CD14-positive monocyte (primary cell): ENCODE measurements around the gene KASH5. TPM values are rescaled to one million over a fixed set of nuclear protein-coding genes. Genes with fewer than 3 reads are reported as not detected.

ENCODE experiments used
- DNase-seq, 3 donors: peaks; one replicate each; pipeline ENCODE4 v3.0.0-alpha.2; 2011 to 2022
- H2AFZ ChIP-seq: 2 replicates; pipeline ENCODE4 v1.6.0; 2012; ENCODE audit warnings: mild to moderate bottlenecking, low read depth, low read length, inconsistent platforms; ENCODE audit not compliant: insufficient read depth, poor library complexity, severe bottlenecking
- H3K27ac ChIP-seq, 2 donors: 1 replicate in 1 of 2; 2 replicates in 1 of 2; pipeline ENCODE4 v1.5.1; 2012 to 2013; ENCODE audit warnings: low read length in 2 of 2, control low read depth in 1 of 2, inconsistent platforms in 1 of 2, low read depth in 1 of 2, mild to moderate bottlenecking in 1 of 2
- H3K27me3 ChIP-seq, 2 donors: one replicate each; pipeline versions ENCODE4 v1.6.0 to v1.6.1; 2011 to 2013; ENCODE audit warnings: low read length in 2 of 2; ENCODE audit not compliant: control insufficient read depth in 2 of 2, insufficient read depth in 2 of 2
- H3K36me3 ChIP-seq, 2 donors: replicated peaks in 1 of 2; 1 replicate in 1 of 2; 2 replicates in 1 of 2; pipeline versions ENCODE4 v1.5.1 to v1.6.1; 2012 to 2013; ENCODE audit warnings: low read length in 2 of 2, control low read depth in 1 of 2, inconsistent platforms in 1 of 2, mild to moderate bottlenecking in 1 of 2; ENCODE audit not compliant: insufficient read depth in 2 of 2, control insufficient read depth in 1 of 2
- H3K4me1 ChIP-seq, 2 donors: 1 replicate in 1 of 2; 2 replicates in 1 of 2; pipeline versions ENCODE4 v1.5.1 to v1.6.1; 2012 to 2013; ENCODE audit warnings: low read length in 2 of 2, control low read depth in 1 of 2, inconsistent platforms in 1 of 2, mild to moderate bottlenecking in 1 of 2, moderate library complexity in 1 of 2; ENCODE audit not compliant: insufficient read depth in 2 of 2, control insufficient read depth in 1 of 2
- H3K4me2 ChIP-seq: replicated peaks from 2 replicates; pipeline ENCODE3; 2012; ENCODE audit warnings: low read length, moderate library complexity, mild to moderate bottlenecking; ENCODE audit not compliant: poor library complexity, severe bottlenecking; ENCODE audit errors: extremely low read depth
- H3K4me3 ChIP-seq, 3 experiments: fragments of 200-600 bp in 1 of 3; sonication (generic) in 1 of 3; replicated peaks in 1 of 3; 1 replicate in 2 of 3; 2 replicates in 1 of 3; pipeline ENCODE4 v1.5.1; 2011 to 2013; ENCODE audit warnings: low read length in 3 of 3, mild to moderate bottlenecking in 3 of 3, control low read depth in 2 of 3, low read depth in 2 of 3, inconsistent platforms in 1 of 3, moderate library complexity in 1 of 3
- H3K79me2 ChIP-seq: 2 replicates; pipeline ENCODE4 v1.6.0; 2012; ENCODE audit warnings: mild to moderate bottlenecking, control low read depth, inconsistent platforms, low read length, moderate library complexity; ENCODE audit not compliant: insufficient read depth
- H3K9ac ChIP-seq: 2 replicates; pipeline ENCODE4 v1.6.0; 2017; ENCODE audit warnings: low read length, mild to moderate bottlenecking; ENCODE audit not compliant: insufficient read depth, poor library complexity, severe bottlenecking
- H3K9me3 ChIP-seq, 2 donors: replicated peaks in 1 of 2; 1 replicate in 1 of 2; 2 replicates in 1 of 2; pipeline versions ENCODE4 v1.5.1 to v1.6.1; 2012 to 2013; ENCODE audit warnings: low read length in 2 of 2, control low read depth in 1 of 2; ENCODE audit not compliant: control insufficient read depth in 1 of 2, insufficient read depth in 1 of 2
- H4K20me1 ChIP-seq: 2 replicates; pipeline ENCODE4 v1.6.0; 2012; ENCODE audit warnings: mild to moderate bottlenecking, low read length, control low read depth, moderate library complexity; ENCODE audit not compliant: insufficient read depth
- H3K27ac Mint-ChIP-seq, 7 donors: one replicate each; pipeline ENCODE4 v1.8.0; 2020; ENCODE audit warnings: mild to moderate bottlenecking in 7 of 7, mixed read lengths in 7 of 7, moderate library complexity in 6 of 7, inconsistent platforms in 2 of 7
- H3K27me3 Mint-ChIP-seq, 3 donors: one replicate each; pipeline ENCODE4 v1.8.0; 2021 to 2022; ENCODE audit warnings: low read depth in 3 of 3, mild to moderate bottlenecking in 3 of 3, mixed read lengths in 3 of 3, moderate library complexity in 3 of 3, inconsistent platforms in 1 of 3
- H3K36me3 Mint-ChIP-seq, 2 donors: one replicate each; pipeline ENCODE4 v1.8.0; 2020; ENCODE audit warnings: mixed read lengths in 2 of 2, inconsistent platforms in 1 of 2, mild to moderate bottlenecking in 1 of 2
- H3K4me1 Mint-ChIP-seq: one replicate; pipeline ENCODE4 v1.8.0; 2020; ENCODE audit warnings: mild to moderate bottlenecking, mixed read lengths
- H3K4me3 Mint-ChIP-seq, 2 donors: one replicate each; pipeline ENCODE4 v1.8.0; 2020; ENCODE audit warnings: mild to moderate bottlenecking in 2 of 2, mixed read lengths in 2 of 2, moderate library complexity in 1 of 2
- H3K9me3 Mint-ChIP-seq, 7 donors: one replicate each; pipeline ENCODE4 v1.8.0; 2020 to 2022; ENCODE audit warnings: mixed read lengths in 7 of 7, mild to moderate bottlenecking in 6 of 7, moderate library complexity in 6 of 7, inconsistent platforms in 2 of 7
- WGBS: methylation state at CpG from one replicate; pipeline ENCODE4 v1.1.5; 2013; ENCODE audit warnings: missing lambda C conversion rate; ENCODE audit not compliant: insufficient coverage; 5-methylcytosine and 5-hydroxymethylcytosine counted together
- intact Hi-C, 2 donors: fragments of 100-400 bp; cut with micrococcal nuclease; formaldehyde crosslinking; loops; one replicate each; pipeline versions ENCODE4 v1.15.0 to v1.15.1; 2023
- polyA plus RNA-seq, 3 donors: library from polyadenylated mRNA; depleted of rRNA in 1 of 3; unstranded in 2 of 3; stranded (reverse) in 1 of 3; fragments of 300-500 nt in 2 of 3; fragments of >200 nt in 1 of 3; fragmentation: Illumina TruSeq in 2 of 3; gene quantifications; 1 replicate in 2 of 3; 2 replicates in 1 of 3; pipeline ENCODE4 v1.2.3, GENCODE V29; 2012 to 2021
- TF ChIP-seq, protein P1 (sequence below): fragments of 200-600 bp; IDR thresholded peaks from one replicate; pipeline ENCODE4 v1.8.0; 2022; ENCODE audit warnings: antibody characterized with exemption, mild to moderate bottlenecking

KASH5 gene
- polyA plus RNA-seq, 3 donors = not detected

DNA sequence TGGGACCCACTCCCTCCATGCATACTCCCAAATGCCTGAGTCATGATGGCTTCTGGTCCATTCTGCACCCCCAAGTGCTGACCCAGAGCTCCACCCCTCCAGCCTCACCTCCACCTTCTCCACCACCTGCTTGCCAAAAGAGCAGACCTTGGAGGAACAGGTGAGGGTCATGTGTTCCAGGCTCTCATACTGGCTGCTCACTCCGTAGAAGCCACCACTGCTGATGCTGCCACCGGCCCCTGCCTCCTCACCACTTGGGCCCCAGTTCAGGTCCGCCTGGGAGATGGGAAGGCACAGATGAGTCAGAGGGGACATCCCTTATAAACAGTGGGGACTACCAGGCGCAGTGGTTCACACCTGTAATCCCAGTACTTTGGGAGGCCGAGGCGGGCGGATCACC, 44.9 kb upstream of the KASH5 start:
- TF ChIP-seq, protein P1, sequence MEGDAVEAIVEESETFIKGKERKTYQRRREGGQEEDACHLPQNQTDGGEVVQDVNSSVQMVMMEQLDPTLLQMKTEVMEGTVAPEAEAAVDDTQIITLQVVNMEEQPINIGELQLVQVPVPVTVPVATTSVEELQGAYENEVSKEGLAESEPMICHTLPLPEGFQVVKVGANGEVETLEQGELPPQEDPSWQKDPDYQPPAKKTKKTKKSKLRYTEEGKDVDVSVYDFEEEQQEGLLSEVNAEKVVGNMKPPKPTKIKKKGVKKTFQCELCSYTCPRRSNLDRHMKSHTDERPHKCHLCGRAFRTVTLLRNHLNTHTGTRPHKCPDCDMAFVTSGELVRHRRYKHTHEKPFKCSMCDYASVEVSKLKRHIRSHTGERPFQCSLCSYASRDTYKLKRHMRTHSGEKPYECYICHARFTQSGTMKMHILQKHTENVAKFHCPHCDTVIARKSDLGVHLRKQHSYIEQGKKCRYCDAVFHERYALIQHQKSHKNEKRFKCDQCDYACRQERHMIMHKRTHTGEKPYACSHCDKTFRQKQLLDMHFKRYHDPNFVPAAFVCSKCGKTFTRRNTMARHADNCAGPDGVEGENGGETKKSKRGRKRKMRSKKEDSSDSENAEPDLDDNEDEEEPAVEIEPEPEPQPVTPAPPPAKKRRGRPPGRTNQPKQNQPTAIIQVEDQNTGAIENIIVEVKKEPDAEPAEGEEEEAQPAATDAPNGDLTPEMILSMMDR = no peak
- Mint-ChIP-seq H3K4me3 (no peak overlapping the region), H3K27me3 (peaks cover 0 to 3% (median 0%) of the 10 kb centered on the region in 3 donors), H3K36me3 (peaks cover 16 to 26% of the 10 kb centered on the region in 2 donors), H3K4me1 (peaks cover 16% of the 10 kb centered on the region), H3K9me3 (peaks cover 0 to 8% (median 0%) of the 10 kb centered on the region in 7 donors), H3K27ac (no peak overlapping the region)
- Histone ChIP-seq H3K27me3 (no peaks in the 10 kb centered on the region), H3K27ac (no peak overlapping the region), H3K9ac (no peak overlapping the region), H3K79me2 (peaks cover under 1% of the 10 kb centered on the region), H3K9me3 (no peaks in the 10 kb centered on the region), H3K4me3 (no peak overlapping the region), H3K4me2 (no peak overlapping the region), H2AFZ (no peak overlapping the region), H4K20me1 (peaks cover 24% of the 10 kb centered on the region), H3K36me3 (peaks cover 16 to 26% of the 10 kb centered on the region in 2 donors), H3K4me1 (peaks cover 0 to 16% of the 10 kb centered on the region in 2 donors)
- 97% methylated on average over 4 of the region's 7 CpGs for WGBS
- no peak for DNase-seq
- intact Hi-C loops = no loop called here

DNA sequence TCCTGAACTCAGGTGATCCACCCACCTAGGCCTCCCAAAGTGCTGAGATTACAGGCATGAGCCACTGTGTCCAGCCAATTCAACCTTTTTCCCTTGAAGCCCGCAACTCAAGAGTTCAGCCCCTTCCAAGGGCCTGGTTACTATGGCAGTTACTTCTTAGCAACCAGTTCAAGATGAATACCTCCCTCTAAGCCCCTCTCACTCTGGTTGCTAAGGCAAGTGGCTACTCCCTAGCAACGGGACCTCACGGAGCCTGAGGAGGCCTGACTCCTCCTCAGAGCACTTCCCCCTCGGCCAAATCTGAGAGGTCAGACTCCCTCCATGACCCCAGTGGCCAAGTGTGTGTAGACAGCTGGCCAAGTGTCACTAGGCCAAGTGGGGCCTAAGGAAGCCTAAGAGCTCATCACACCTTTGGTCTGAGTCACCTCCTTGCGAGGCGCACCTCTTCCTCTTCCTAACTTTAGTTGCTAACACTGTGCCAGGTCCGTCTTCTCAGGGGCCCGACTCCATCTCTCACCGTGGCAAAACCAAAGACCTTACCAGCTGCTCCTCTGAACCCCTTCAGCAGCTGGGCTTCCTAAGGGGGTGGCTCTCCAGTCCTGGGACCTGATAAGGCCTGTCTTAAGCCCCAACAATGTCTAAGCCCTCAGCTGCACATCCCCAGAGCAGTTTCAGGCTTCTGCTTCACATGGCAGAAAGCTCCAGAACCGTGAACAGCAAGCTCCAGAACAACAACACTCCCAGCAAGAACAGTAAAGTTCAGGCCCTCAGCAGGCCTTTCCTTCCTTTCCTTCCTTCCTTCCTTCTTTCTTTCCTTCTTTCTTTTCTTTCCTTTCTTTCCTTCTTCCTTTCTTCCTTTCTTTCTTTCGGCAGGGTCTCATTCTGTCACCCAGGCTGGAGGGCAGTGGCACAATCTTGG, 43.3 kb upstream of the KASH5 start:
- H3K4me3 Mint-ChIP-seq = no peak overlapping the region
- peak overlapping the region in 2 of 7 donors; percentile 22 to 60 for H3K27ac Mint-ChIP-seq
- Histone ChIP-seq H3K4me1 (peaks cover 0 to 5% of the 10 kb centered on the region in 2 donors), H3K27ac (peak overlapping the region in 1 of 2 donors; percentile 8), H3K9ac (no peak overlapping the region), H2AFZ (no peak overlapping the region), H3K36me3 (peaks cover 3 to 10% of the 10 kb centered on the region in 2 donors), H3K27me3 (no peaks in the 10 kb centered on the region), H3K4me3 (no peak overlapping the region), H3K9me3 (no peaks in the 10 kb centered on the region), H3K4me2 (no peak overlapping the region), H3K79me2 (no peaks in the 10 kb centered on the region), H4K20me1 (peaks cover 8% of the 10 kb centered on the region)
- H3K27me3 Mint-ChIP-seq = peaks cover 0 to 5% (median 0%) of the 10 kb centered on the region in 3 donors
- peaks cover 7 to 11% of the 10 kb centered on the region in 2 donors for H3K36me3 Mint-ChIP-seq
- H3K9me3 Mint-ChIP-seq = peaks cover 0 to 7% (median 2%) of the 10 kb centered on the region in 7 donors
- intact Hi-C loops = no loop called here
- no peak for DNase-seq
- H3K4me1 Mint-ChIP-seq = peaks cover 7% of the 10 kb centered on the region
- TF ChIP-seq, protein P1 = no peak
- 87% methylated on average over 10 of the region's 11 CpGs for WGBS
